Embryonic facial prominence (tissue), 1 donor: Measurements from ENCODE around the gene ABI2.
"Not testable (repeated sequence)": the region's sequence is repeated elsewhere in the genome, so short reads cannot be mapped to it uniquely, and the experiment has no call there.

Experiments used
- DNase-seq: peaks from one replicate; pipeline ENCODE4 v3.0.0-alpha.2; 2016; ENCODE audit errors: extremely low spot score

The ABI2 gene

GRCh38 chr2:203359450-203359849 lies 31.3 kb downstream of the ABI2 start:
- no peak for DNase-seq

DNA sequence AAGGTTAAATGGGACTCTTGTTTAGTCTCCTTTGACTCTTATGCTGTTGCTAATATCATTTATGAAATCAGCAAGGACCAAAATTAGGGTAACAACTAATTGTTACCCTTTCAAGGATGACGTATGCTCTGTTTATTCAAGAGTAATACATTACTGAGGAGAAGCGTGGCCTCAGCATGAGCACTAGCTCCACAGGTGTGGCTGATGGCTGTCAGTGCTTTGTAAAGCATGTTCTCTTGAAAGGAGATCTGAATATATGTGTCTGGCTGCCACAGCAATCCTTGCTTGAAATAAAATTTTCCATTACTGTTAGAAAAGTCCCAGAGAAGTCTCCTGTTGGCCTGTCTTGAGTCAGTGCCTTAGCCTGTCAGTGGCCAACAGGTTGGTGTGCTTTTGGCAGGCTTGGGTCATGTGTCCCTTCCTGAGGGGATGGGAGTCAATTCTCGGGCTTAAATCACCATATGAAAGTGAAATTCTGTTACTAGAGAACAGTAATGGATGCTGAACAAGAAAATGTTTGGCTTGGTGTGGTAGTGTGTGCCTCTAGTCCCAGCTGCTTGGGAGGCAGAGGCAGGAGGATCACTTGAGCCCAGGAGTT lies 32.7 kb downstream of the ABI2 start:
- no peak for DNase-seq

- DNase-seq, result no peak
These were observed 33.3 kb downstream of the ABI2 start for GRCh38 chr2:203361495-203361894.

DNA sequence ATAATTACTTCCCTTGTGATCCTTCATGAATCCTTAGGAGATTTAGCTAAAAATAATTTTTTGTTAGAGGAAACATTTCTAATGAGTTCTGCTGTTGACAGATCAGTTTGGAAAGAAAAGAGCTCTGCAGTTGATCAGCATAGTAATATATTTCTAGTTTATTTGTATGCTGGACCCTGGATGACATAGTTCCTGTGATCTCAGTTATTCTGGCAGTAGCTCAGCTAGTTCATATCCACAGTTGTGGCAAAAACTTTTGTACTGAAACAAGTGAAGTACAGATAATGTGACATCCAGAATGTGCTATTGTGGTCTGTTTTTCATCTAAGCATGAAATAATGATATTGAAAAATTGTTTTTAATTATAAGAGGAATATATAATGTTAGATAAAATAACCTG lies 33.7 kb downstream of the ABI2 start:
- DNase-seq, result no peak

DNA sequence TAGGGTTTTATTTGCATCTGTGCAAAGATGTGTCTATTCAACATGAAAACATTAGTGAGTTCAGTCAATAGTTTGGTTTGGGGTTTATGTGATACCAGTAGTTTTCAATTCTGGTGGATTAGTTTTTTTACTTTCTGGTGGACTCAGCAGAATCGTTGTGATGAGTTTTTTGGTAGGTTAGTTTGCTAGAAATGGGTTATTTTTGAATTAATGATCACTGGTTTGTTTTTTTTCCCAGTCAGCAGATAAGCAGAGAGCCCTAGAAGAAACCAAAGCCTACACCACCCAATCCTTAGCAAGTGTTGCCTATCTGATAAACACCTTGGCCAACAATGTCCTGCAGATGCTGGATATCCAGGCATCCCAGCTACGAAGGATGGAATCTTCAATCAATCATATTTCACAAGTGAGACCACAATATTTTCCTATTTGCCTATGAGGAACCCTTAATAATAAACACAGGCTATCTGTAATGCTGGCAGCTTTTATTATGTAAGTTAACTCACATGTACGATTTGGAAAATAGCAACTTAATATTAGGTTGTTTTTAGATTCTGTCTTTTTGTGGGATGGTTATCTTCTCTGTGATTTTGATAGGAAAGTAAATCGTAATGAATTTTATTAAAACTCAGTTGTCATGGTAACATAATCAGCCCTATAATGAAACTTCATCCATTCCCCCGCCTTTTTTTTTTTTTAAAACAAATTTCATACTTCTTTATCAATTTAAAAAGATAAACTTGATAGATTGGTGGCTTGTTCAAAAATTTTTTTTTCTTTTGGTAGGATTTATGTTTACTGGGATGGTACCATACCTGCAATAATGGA lies 38.7 kb downstream of the ABI2 start:
- DNase-seq, result no peak

DNA sequence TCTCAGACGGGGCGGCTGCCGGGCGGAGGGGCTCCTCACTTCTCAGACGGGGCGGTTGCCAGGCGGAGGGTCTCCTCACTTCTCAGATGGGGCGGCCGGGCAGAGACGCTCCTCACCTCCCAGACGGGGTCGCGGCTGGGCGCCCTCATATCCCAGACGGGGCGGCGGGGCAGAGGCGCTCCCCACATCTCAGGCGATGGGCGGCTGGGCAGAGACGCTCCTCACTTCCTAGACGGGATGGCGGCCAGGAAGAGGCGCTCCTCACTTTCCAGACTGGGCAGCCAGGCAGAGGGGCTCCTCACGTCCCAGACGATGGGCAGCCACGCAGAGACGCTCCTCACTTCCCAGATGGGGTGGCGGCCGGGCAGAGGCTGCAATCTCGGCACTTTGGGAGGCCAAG lies 44.5 kb downstream of the ABI2 start:
- not testable (repeated sequence) for DNase-seq

GRCh38 chr2:203376173-203376572 lies 48.0 kb downstream of the ABI2 start:
- DNase-seq, result no peak

DNA sequence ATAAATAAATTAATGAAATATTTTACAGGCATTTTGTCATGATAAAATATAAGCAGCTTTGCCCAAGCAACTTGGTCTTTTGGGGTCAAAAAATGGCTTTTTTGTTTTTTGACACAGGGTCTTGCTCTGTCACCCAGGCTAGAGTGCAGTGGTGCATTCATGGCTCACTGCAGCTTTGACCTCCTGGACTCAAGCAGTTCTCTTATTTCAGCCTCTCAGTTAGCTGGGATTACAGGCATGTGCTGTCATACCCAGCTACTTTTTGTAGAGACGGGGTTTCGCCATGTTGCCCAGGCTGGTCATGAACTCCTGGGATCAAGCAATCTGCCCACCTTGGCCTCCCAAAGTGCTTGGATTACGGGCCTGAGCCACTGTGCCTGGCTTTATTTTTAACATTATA lies 51.0 kb downstream of the ABI2 start:
- no peak for DNase-seq

GRCh38 chr2:203383038-203383437 lies 54.8 kb downstream of the ABI2 start:
- no peak for DNase-seq

DNA sequence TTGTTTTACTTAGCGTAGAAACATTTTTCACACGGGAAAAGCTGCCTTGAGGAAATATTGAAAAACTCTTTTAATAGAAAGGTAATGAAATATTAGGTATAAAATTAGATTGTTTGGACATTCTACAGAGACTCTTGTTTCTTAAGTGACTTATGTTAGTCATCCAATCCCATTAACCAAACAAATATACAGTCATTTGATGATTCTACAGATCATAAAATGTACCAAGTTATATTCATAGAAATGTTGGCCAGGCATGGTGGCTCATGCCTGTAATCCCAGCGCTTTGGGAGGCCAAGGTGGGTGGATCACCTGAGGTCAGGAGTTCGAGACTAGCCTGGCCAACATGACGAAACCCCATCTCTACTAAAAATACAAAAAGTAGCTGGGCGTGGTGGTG lies 60.0 kb downstream of the ABI2 start:
- not testable (repeated sequence) for DNase-seq

- DNase-seq, result no peak
These were observed 66.5 kb downstream of the ABI2 start for GRCh38 chr2:203394519-203395227.

DNA sequence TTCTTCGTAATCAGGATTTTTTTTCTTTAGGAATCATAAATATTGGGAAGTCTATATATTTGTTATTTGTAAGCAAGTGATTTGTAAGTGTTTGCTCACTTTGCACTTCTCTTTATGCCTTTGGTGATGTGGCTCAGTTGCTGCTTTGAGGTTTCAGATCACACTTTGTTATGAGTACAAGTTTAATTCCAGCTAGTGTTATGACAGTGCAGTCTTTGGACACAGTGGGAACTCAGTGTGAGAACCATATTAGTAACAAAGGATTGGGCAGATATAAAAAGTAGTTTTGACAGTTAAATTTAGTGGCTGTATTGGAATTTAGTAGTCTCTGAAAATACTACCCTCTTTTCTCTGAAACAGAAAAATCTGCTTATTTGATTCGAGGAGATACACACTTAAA lies 67.7 kb downstream of the ABI2 start:
- DNase-seq, result no peak

DNA sequence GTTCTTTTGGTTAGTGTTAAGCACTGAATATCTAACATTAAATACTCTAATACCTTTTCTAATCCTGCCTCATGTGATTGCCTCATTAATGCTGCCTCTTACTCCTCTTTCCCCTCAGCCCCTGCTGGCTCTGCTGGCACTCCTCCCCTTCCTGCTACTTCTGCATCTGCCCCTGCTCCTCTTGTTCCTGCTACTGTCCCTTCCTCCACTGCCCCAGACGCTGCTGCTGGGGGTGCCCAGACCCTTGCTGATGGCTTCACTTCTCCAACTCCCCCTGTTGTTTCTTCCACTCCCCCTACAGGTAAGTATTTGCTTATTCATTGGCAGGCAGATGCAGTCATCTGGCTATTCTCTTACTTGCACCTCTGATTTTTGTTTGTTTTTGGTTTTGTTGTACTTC lies 68.5 kb downstream of the ABI2 start:
- no peak for DNase-seq

- no peak for DNase-seq
These were observed 70.8 kb downstream of the ABI2 start for GRCh38 chr2:203399031-203399430.

GRCh38 chr2:203400805-203401585 lies 72.8 kb downstream of the ABI2 start:
- no peak for DNase-seq

DNA sequence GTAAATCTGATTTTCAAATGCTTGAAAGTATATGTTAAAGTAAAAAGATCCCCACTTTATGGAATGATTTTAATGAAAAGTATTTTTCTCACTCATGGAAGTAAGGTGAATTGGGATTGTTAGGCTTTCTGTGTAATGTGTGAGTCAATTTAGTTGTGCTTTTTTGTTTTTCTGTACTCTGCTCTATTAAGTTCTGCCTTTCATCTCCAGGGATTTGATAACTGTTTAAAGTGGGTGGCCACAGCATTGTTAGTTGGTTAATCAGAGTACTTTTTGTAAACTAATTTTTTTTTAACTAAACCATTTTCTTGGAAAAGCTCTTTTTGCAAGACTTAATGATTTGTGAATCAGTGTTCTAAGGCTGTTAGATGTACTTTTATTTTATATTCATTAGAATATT lies 76.8 kb downstream of the ABI2 start:
- DNase-seq, result no peak

DNA sequence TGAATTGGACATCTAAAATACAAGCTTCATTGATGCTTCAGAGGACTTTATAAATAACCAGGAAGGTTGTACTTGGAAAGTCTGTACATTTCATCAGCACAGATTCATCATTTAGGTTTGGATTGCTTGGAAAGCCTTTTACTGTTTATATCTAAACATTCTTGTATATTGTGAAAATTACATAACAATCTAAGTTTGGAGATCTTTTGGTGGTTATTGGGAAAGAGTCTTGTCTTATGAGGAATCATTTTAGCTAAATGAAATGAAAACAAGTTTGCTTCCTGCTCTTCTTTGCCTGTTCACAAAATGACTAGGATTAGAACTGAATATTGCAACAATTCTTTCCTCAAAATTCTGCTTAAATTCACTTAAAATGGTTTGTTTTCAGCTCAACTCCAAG lies 79.3 kb downstream of the ABI2 start:
- DNase-seq, result no peak

GRCh38 chr2:203412546-203413331 lies 84.5 kb downstream of the ABI2 start:
- DNase-seq, result no peak

- no peak for DNase-seq
These were observed 85.6 kb downstream of the ABI2 start for GRCh38 chr2:203413796-203414195.

- no peak for DNase-seq
These were observed 90.1 kb downstream of the ABI2 start for GRCh38 chr2:203418271-203418670.

DNA sequence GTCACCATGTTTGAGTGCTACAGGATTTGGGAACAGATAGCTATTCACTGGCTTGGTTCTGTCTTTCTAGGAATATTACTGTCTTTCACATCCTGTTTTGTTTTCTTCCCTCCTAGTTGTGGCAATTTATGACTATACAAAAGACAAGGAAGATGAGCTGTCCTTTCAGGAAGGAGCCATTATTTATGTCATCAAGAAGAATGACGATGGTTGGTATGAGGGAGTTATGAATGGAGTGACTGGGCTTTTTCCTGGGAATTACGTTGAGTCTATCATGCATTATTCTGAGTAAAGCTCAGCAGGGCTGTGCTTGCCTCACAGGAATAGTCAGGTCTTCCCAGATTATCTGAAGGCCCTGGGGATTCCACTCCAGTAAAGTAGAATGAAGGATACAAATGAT lies 98.9 kb downstream of the ABI2 start:
- no peak for DNase-seq
